A549 (cell line): Measurements from ENCODE around the gene LMBR1. TPM values are rescaled to one million over a fixed set of nuclear protein-coding genes. Genes with fewer than 3 reads are reported as not detected.
"Not testable (repeated sequence)": the region's sequence is repeated elsewhere in the genome, so short reads cannot be mapped to it uniquely, and the experiment has no call there.

Source experiments
- ATAC-seq, 2 experiments: fragments of 200-7000 bp in 1 of 2; fragments of >200 bp in 1 of 2; cut with Nextera tagmentation in 1 of 2; cut with Tn5 transposase in 1 of 2; 3 replicates each; pipeline versions ENCODE4 v1.8.0 to v1.9.1; 2018 to 2020; ENCODE audit warnings: mild to moderate bottlenecking in 1 of 2, moderate library complexity in 1 of 2
- CTCF ChIA-PET: fragments of 300-600 bp; sonication (Branson Sonifier 250); formaldehyde crosslinking; extraction: SDS; loops from one replicate; lab custom pipeline; 2021; ENCODE audit warnings: antibody characterized with exemption, inconsistent platforms; lab: Yijun Ruan, JAX
- POLR2A ChIA-PET: fragments of 350-600 bp; formaldehyde crosslinking; extraction: SDS; loops from one replicate; lab custom pipeline; 2021; ENCODE audit warnings: antibody characterized with exemption, inconsistent platforms; lab: Yijun Ruan, JAX
- DNase-seq, 2 experiments: peaks; one replicate each; pipeline versions ENCODE4 v3.0.0 to v3.0.0-alpha.2; 2011 to 2016; ENCODE audit warnings: low read depth in 1 of 2, low spot score in 1 of 2
- FAIRE-seq: peaks from 2 replicates; lab custom pipeline; 2011; peaks lifted over from hg19 to GRCh38; lab: Jason Lieb, UNC
- H3K27ac ChIP-seq, 2 experiments: fragments of >200 bp; sonication (Bioruptor Twin); formaldehyde crosslinking; 3 replicates each; pipeline ENCODE4 v1.5.1; 2016 to 2017
- H3K4me1 ChIP-seq: fragments of >200 bp; sonication (Bioruptor Twin); formaldehyde crosslinking; 3 replicates; pipeline ENCODE4 v1.6.1; 2016
- H3K4me2 ChIP-seq: fragments of >200 bp; sonication (Bioruptor Twin); formaldehyde crosslinking; 3 replicates; pipeline ENCODE4 v1.6.1; 2016
- H3K4me3 ChIP-seq: fragments of >200 bp; sonication (Bioruptor Twin); formaldehyde crosslinking; 3 replicates; pipeline ENCODE4 v1.5.1; 2016
- H3K9me3 ChIP-seq: fragments of >200 bp; sonication (Bioruptor Twin); formaldehyde crosslinking; 3 replicates; pipeline ENCODE4 v1.6.1; 2016
- BHLHE40 ChIP-seq: IDR thresholded peaks from 2 replicates; pipeline ENCODE4 v1.6.1; 2012; ENCODE audit warnings: low read depth, low read length, inconsistent platforms
- CBX8 ChIP-seq: fragments of 200-600 bp; sonication (generic); IDR thresholded peaks from 2 replicates; pipeline ENCODE4 v1.6.1; 2016
- EHF ChIP-seq: fragments of 250-450 bp; sonication (Bioruptor Pico); IDR thresholded peaks from 2 replicates; pipeline ENCODE4 v1.5.0; 2020; ENCODE audit warnings: mild to moderate bottlenecking
- EHMT2 ChIP-seq: fragments of 200-600 bp; sonication (generic); IDR thresholded peaks from 2 replicates; pipeline ENCODE4 v1.6.1; 2016; ENCODE audit warnings: antibody characterized with exemption, low read depth, mild to moderate bottlenecking, moderate library complexity
- ESRRA ChIP-seq: fragments of 150-350 bp; IDR thresholded peaks from 2 replicates; pipeline ENCODE4 v1.6.1; 2014; ENCODE audit warnings: mild to moderate bottlenecking, low read length, borderline replicate concordance
- FOSB ChIP-seq: fragments of 250-450 bp; sonication (Bioruptor Pico); IDR thresholded peaks from 2 replicates; pipeline ENCODE4 v1.5.0; 2020; ENCODE audit warnings: mild to moderate bottlenecking, moderate library complexity
- HDAC2 ChIP-seq: fragments of 200-600 bp; sonication (generic); IDR thresholded peaks from 2 replicates; pipeline ENCODE4 v1.6.1; 2016
- HOXA7 ChIP-seq: fragments of 250-450 bp; sonication (Bioruptor Pico); IDR thresholded peaks from 2 replicates; pipeline ENCODE4 v1.5.0; 2020; ENCODE audit warnings: mild to moderate bottlenecking, moderate library complexity
- HOXB13 ChIP-seq: fragments of 250-450 bp; sonication (Bioruptor Pico); IDR thresholded peaks from 2 replicates; pipeline ENCODE4 v1.5.0; 2020; ENCODE audit warnings: low read depth, mild to moderate bottlenecking, moderate library complexity
- KDM1A ChIP-seq: fragments of 200-600 bp; sonication (generic); IDR thresholded peaks from 2 replicates; pipeline ENCODE4 v1.6.1; 2016; ENCODE audit warnings: low read depth, mild to moderate bottlenecking
- KDM5A ChIP-seq: fragments of 200-600 bp; sonication (generic); IDR thresholded peaks from 2 replicates; pipeline ENCODE4 v1.6.1; 2016; ENCODE audit warnings: antibody characterized with exemption, mild to moderate bottlenecking
- MAFK ChIP-seq: fragments of 450-650 bp; IDR thresholded peaks from 2 replicates; pipeline ENCODE4 v1.6.1; 2014; ENCODE audit not compliant: partially characterized antibody
- MYC ChIP-seq: IDR thresholded peaks from 2 replicates; pipeline ENCODE4 v1.6.1; 2012; ENCODE audit warnings: mild to moderate bottlenecking, inconsistent platforms, low read length, improper control_type of control experiment, borderline replicate concordance
- NFE2L2 ChIP-seq: fragments of 150-350 bp; conservative IDR thresholded peaks from 2 replicates; pipeline ENCODE4 v1.6.1; 2014; ENCODE audit warnings: low read length
- NR3C1 ChIP-seq: fragments of >200 bp; sonication (Bioruptor Twin); formaldehyde crosslinking; IDR thresholded peaks from 3 replicates; pipeline ENCODE4 v1.6.1; 2017
- POLR2A ChIP-seq: IDR thresholded peaks from 2 replicates; pipeline ENCODE4 v1.6.1; 2012; ENCODE audit warnings: mild to moderate bottlenecking, low read length
- RAD21 ChIP-seq, 2 experiments: fragments of >200 bp in 1 of 2; sonication (Bioruptor Twin) in 1 of 2; formaldehyde crosslinking in 1 of 2; IDR thresholded peaks in 1 of 2; conservative IDR thresholded peaks in 1 of 2; 2 replicates in 1 of 2; 3 replicates in 1 of 2; pipeline ENCODE4 v1.6.1; 2012 to 2018; ENCODE audit warnings: inconsistent platforms in 1 of 2
- RCOR1 ChIP-seq: fragments of 150-350 bp; IDR thresholded peaks from 2 replicates; pipeline ENCODE4 v1.6.1; 2014; ENCODE audit warnings: antibody characterized with exemption, low read length, low read depth
- RNF2 ChIP-seq: fragments of 200-600 bp; sonication (generic); IDR thresholded peaks from 2 replicates; pipeline ENCODE4 v1.6.1; 2016; ENCODE audit warnings: low read depth, mild to moderate bottlenecking, antibody characterized with exemption, moderate library complexity, borderline replicate concordance
- SREBF2 ChIP-seq: fragments of 450-650 bp; IDR thresholded peaks from 2 replicates; pipeline ENCODE4 v1.6.1; 2014; ENCODE audit warnings: mild to moderate bottlenecking, moderate library complexity
- TFCP2L1 ChIP-seq: fragments of 250-450 bp; sonication (Bioruptor Pico); IDR thresholded peaks from 2 replicates; pipeline ENCODE4 v1.5.0; 2021; ENCODE audit warnings: mild to moderate bottlenecking
- ZC3H11A ChIP-seq: fragments of 450-650 bp; IDR thresholded peaks from 2 replicates; pipeline ENCODE4 v1.6.1; 2014; ENCODE audit warnings: antibody characterized with exemption, mild to moderate bottlenecking
- WGBS: methylation state at CpG from one replicate; pipeline ENCODE4 v1.1.6; 2017; ENCODE audit errors: missing lambda C conversion rate; 5-methylcytosine and 5-hydroxymethylcytosine counted together
- polyA plus RNA-seq, 4 experiments: library from polyadenylated mRNA; depleted of rRNA in 3 of 4; stranded (reverse); fragments of >200 nt; fragmentation: RNase III in 1 of 4; extraction: RNeasy Plus Mini Kit Qiagen cat#74134 plus additional on column Dnase treatment in 1 of 4; gene quantifications; 2 replicates in 3 of 4; 3 replicates in 1 of 4; pipeline ENCODE4 v1.2.3, GENCODE V29; 2011 to 2017
- TF ChIP-seq, protein P1 (sequence below): fragments of 200-600 bp; sonication (generic); IDR thresholded peaks from 2 replicates; pipeline ENCODE4 v1.6.1; 2016; ENCODE audit warnings: antibody characterized with exemption, mild to moderate bottlenecking, moderate library complexity
- TF ChIP-seq, protein P2 (sequence below): fragments of 450-650 bp; IDR thresholded peaks from 2 replicates; pipeline ENCODE4 v1.6.1; 2014; ENCODE audit warnings: antibody characterized with exemption
- TF ChIP-seq, protein P3 (sequence below): fragments of 150-350 bp; IDR thresholded peaks from 2 replicates; pipeline ENCODE4 v1.6.1; 2014; ENCODE audit warnings: low read depth, mild to moderate bottlenecking, low read length
- TF ChIP-seq, protein P4 (sequence below): fragments of 250-450 bp; sonication (Bioruptor Pico); IDR thresholded peaks from 2 replicates; pipeline ENCODE4 v1.5.0; 2021; ENCODE audit warnings: mild to moderate bottlenecking, moderate library complexity, borderline replicate concordance
- TF ChIP-seq, protein P5 (sequence below): fragments of >200 bp; sonication (Bioruptor Twin); formaldehyde crosslinking; IDR thresholded peaks from 3 replicates; pipeline ENCODE4 v1.5.1; 2016

The LMBR1 gene
- polyA plus RNA-seq, 2 of the 4 experiments (the other 2 are of a cell fraction) = 33.2 to 42.3 TPM

DNA sequence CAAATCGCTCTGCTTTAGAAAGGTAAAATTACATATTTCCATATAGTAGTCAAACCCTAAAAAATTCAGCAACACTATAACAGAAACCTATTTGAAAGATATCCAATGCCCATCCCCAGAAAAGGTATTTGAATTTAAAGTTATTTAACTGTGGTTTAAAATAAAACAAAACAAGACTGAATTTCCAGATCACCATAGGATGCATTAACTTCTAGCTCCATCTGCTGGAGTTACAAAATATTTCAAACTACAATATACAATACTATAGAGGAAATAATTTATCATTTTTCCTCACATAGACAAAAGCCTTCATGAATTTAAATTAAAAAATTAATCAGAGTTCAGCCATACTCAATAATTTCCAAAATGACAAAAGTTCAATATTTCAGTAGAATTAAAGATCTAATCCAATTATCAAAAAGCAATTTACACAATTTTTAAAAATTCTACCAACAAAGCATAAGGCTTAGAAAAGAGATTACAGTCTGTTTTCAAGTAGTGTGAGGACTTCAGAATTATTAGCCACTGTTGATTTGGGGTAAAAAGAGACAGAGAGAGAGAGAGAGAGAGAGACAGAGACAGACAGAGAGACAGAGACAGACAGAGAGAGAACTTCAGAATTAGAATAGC, 75.9 kb downstream of the LMBR1 start (continued):
- TF ChIP-seq, protein P1, sequence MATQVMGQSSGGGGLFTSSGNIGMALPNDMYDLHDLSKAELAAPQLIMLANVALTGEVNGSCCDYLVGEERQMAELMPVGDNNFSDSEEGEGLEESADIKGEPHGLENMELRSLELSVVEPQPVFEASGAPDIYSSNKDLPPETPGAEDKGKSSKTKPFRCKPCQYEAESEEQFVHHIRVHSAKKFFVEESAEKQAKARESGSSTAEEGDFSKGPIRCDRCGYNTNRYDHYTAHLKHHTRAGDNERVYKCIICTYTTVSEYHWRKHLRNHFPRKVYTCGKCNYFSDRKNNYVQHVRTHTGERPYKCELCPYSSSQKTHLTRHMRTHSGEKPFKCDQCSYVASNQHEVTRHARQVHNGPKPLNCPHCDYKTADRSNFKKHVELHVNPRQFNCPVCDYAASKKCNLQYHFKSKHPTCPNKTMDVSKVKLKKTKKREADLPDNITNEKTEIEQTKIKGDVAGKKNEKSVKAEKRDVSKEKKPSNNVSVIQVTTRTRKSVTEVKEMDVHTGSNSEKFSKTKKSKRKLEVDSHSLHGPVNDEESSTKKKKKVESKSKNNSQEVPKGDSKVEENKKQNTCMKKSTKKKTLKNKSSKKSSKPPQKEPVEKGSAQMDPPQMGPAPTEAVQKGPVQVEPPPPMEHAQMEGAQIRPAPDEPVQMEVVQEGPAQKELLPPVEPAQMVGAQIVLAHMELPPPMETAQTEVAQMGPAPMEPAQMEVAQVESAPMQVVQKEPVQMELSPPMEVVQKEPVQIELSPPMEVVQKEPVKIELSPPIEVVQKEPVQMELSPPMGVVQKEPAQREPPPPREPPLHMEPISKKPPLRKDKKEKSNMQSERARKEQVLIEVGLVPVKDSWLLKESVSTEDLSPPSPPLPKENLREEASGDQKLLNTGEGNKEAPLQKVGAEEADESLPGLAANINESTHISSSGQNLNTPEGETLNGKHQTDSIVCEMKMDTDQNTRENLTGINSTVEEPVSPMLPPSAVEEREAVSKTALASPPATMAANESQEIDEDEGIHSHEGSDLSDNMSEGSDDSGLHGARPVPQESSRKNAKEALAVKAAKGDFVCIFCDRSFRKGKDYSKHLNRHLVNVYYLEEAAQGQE = no peak
- TF ChIP-seq KDM1A (no peak), EHF (no peak), RNF2 (no peak), HOXA7 (no peak), HDAC2 (no peak), CBX8 (no peak), RAD21 (conservative IDR thresholded peaks at IDR 0.05 in 1 of 2, IDR thresholded peaks at IDR 0.05 in 1 of 2) (peak; percentile 73 to 75), KDM5A (no peak), BHLHE40 (no peak), POLR2A (no peak), ZC3H11A (no peak), ESRRA (no peak), NFE2L2 (no peak)
- TF ChIP-seq, protein P2, sequence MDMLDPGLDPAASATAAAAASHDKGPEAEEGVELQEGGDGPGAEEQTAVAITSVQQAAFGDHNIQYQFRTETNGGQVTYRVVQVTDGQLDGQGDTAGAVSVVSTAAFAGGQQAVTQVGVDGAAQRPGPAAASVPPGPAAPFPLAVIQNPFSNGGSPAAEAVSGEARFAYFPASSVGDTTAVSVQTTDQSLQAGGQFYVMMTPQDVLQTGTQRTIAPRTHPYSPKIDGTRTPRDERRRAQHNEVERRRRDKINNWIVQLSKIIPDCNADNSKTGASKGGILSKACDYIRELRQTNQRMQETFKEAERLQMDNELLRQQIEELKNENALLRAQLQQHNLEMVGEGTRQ = no peak

DNA sequence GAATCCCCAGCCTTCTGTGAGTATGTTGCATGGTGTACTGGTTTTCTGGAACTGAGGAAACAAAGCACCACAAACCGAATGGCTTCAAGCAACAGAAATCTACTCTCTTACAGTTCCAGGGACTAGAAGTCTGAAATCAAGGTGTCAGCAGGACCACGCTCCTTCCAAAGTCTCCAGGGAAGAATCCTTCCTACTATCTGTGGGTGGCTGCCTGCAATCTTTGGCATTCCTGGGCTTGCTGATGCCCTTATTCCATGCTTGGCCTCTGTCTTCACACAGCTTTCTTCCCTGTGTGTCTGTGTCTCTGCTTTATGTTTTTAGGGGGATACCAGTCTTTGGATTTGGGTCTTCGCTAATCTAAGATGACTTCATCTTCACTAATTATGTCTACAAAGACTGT, 81.3 kb downstream of the LMBR1 start:
- Histone ChIP-seq H3K27ac (no peak overlapping the region), H3K9me3 (no peaks in the 10 kb centered on the region), H3K4me1 (no peaks in the 10 kb centered on the region), H3K4me2 (no peak overlapping the region), H3K4me3 (no peak overlapping the region)
- ChIA-PET CTCF (no interaction called here), POLR2A (no interaction called here)
- no peak for DNase-seq
- TF ChIP-seq, protein P3, sequence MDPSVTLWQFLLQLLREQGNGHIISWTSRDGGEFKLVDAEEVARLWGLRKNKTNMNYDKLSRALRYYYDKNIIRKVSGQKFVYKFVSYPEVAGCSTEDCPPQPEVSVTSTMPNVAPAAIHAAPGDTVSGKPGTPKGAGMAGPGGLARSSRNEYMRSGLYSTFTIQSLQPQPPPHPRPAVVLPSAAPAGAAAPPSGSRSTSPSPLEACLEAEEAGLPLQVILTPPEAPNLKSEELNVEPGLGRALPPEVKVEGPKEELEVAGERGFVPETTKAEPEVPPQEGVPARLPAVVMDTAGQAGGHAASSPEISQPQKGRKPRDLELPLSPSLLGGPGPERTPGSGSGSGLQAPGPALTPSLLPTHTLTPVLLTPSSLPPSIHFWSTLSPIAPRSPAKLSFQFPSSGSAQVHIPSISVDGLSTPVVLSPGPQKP = no peak
- TF ChIP-seq HDAC2 = no peak
- TF ChIP-seq NR3C1 = no peak
- TF ChIP-seq, protein P4, sequence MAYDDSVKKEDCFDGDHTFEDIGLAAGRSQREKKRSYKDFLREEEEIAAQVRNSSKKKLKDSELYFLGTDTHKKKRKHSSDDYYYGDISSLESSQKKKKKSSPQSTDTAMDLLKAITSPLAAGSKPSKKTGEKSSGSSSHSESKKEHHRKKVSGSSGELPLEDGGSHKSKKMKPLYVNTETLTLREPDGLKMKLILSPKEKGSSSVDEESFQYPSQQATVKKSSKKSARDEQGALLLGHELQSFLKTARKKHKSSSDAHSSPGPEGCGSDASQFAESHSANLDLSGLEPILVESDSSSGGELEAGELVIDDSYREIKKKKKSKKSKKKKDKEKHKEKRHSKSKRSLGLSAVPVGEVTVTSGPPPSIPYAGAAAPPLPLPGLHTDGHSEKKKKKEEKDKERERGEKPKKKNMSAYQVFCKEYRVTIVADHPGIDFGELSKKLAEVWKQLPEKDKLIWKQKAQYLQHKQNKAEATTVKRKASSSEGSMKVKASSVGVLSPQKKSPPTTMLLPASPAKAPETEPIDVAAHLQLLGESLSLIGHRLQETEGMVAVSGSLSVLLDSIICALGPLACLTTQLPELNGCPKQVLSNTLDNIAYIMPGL = no peak
- TF ChIP-seq CBX8 = no peak
- no peak for TF ChIP-seq ESRRA
- TF ChIP-seq EHMT2 = no peak
- TF ChIP-seq MYC = no peak
- no peak for TF ChIP-seq SREBF2
- TF ChIP-seq RCOR1 = no peak
- TF ChIP-seq EHF = no peak
- no peak for TF ChIP-seq TFCP2L1 (CRISPR knock-in tag)
- TF ChIP-seq HOXB13 (CRISPR knock-in tag) = no peak
- TF ChIP-seq MAFK = no peak
- no peak for TF ChIP-seq FOSB (CRISPR knock-in tag)
- TF ChIP-seq, protein P5, sequence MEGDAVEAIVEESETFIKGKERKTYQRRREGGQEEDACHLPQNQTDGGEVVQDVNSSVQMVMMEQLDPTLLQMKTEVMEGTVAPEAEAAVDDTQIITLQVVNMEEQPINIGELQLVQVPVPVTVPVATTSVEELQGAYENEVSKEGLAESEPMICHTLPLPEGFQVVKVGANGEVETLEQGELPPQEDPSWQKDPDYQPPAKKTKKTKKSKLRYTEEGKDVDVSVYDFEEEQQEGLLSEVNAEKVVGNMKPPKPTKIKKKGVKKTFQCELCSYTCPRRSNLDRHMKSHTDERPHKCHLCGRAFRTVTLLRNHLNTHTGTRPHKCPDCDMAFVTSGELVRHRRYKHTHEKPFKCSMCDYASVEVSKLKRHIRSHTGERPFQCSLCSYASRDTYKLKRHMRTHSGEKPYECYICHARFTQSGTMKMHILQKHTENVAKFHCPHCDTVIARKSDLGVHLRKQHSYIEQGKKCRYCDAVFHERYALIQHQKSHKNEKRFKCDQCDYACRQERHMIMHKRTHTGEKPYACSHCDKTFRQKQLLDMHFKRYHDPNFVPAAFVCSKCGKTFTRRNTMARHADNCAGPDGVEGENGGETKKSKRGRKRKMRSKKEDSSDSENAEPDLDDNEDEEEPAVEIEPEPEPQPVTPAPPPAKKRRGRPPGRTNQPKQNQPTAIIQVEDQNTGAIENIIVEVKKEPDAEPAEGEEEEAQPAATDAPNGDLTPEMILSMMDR = no peak
- 95% methylated on average over 3 of the region's 3 CpGs for WGBS
- ATAC-seq = no peak
- FAIRE-seq = no peak

DNA sequence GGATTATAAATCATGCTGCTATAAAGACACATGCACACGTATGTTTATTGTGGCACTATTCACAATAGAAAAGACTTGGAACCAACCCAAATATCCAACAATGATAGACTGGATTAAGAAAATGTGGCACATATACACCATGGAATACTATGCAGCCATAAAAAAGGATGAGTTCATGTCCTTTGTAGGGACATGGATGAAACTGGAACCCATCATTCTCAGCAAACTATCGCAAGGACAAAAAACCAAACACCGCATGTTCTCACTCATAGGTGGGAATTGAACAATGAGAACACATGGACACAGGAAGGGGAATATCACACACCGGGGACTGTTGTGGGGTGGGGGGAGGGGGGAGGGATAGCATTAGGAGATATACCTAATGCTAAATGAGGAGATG, 89.3 kb downstream of the LMBR1 start:
- H3K4me2 ChIP-seq, H3K27ac ChIP-seq, H3K4me3 ChIP-seq, ATAC-seq, H3K9me3 ChIP-seq, DNase-seq, H3K4me1 ChIP-seq, CTCF ChIA-PET, FAIRE-seq, POLR2A ChIA-PET: not testable (repeated sequence)
- 91% methylated on average over 3 of the region's 4 CpGs for WGBS
